HG02798 (cell line): ENCODE data around the gene NDRG2.
"Not testable (repeated sequence)": the region's sequence is repeated elsewhere in the genome, so short reads cannot be mapped to it uniquely, and the experiment has no call there.

ENCODE experiments used
- ATAC-seq: cut with Tn5 transposase; IDR thresholded peaks from one replicate; pipeline ENCODE4 v1.9.1; 2021; ENCODE audit warnings: mild to moderate bottlenecking; ENCODE audit not compliant: unreplicated experiment, poor library complexity

The NDRG2 gene

DNA sequence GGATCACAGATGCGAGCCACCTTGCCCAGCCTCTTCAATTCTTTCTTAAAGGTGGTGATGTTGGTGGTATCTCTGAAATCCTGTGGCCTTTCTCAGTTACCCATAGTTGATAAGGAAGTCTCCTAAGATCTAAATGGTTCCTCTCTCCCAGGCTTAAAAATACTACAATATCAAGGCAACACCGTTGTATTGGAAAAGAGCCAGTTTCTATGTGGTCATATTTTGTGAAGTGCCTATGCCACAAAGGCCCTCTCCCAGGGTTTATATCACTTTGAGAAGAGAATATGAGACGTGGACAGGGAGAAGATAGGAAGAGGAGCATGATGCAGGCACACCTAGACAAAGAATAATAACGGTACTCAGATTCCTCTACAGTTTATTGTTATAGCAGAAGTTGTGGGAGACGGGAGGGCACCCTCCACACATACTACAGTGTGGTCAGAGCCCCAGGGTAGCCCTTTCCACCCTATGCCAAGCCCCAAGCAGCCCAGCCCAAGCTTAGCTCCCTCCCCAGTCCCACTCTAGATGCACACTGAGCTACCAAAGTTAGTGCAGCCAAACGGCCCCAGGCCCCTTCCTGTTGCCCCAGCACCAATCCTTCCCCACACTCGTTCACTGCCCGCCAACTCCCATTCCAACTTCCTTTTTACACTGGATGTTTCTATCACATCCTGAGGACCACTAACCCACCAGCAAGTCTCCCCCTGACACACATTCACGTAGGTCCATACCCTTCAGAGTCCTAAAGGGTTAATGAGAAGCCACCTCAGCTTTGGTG, 8.3 kb downstream of the NDRG2 start:
- no peak for ATAC-seq

DNA sequence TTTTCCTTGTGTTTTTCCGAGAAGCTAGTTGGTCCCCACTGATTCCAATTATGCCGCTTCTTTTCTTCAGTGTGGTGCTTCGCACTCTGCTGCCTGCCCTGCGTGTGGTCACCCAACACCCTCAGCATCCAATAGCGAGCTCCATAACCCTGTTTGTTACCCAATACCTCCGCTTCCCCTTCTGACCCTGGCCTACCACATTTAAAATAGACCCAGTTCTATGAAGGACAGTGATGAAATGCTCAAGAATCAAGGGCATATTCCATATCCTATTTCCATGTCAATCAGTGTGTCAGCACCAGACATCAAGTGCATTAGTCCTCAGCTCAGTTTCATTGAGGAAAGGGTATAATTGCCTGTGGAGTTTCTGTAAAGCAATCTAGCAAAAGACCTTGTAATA, 9.5 kb downstream of the NDRG2 start:
- ATAC-seq, result no peak

DNA sequence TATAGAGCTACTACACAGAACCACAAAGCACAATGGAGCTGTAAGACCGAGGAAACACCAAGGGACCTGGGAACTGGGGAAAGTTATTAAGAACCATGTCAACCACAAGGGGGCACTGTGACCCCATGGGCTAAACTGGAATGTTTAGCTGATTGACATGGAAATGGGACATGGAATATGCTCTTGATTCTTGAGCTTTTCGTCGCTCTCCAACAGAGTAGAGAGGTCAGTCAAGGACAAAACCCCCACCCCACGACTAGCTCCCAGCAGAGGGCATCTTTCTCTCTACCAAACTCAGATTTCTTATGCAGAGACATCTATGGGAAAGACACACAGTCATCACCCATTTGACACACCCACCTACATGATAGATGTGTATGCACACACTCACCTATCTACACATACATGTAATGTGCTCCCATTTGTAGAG, 10.1 kb downstream of the NDRG2 start:
- no peak for ATAC-seq

DNA sequence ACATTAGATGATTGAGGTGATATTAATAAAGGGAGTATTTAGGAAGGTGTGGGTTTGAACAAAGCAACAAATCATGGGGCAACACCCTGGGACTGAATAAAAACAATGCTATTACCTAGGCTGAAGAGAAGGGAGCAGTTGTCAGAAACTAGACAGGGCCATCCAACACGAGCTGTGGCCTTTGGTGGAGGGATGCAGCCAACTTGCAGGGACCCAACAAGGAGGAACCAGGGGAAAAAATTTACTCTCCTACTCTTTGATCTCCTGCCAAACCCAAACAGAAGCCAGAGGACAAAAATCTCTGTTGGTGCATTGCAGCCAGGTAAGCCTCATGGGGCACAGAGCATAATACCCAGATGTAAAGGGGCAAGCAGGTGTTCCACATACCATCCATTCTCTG, 13.7 kb downstream of the NDRG2 start:
- ATAC-seq, result no peak

DNA sequence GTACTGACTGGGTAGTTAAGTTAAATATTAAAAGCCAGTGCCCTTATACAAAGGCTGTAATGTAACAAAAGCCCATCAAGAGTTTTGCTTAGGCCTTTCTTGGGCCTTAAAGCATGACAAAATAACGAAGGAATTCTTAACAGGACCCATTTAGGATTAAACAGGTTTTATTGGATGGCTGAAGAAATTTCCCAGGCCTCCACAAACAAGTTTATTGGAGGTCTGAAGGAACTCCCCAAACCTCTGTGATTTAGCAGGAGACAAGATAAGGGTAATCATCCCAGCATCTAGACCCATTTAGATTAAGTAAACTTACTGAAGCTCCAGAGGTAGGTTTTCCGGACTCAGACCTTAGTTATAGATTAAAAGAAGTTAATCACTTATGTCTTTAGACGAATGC, 15.1 kb downstream of the NDRG2 start:
- ATAC-seq, result not testable (repeated sequence)

DNA sequence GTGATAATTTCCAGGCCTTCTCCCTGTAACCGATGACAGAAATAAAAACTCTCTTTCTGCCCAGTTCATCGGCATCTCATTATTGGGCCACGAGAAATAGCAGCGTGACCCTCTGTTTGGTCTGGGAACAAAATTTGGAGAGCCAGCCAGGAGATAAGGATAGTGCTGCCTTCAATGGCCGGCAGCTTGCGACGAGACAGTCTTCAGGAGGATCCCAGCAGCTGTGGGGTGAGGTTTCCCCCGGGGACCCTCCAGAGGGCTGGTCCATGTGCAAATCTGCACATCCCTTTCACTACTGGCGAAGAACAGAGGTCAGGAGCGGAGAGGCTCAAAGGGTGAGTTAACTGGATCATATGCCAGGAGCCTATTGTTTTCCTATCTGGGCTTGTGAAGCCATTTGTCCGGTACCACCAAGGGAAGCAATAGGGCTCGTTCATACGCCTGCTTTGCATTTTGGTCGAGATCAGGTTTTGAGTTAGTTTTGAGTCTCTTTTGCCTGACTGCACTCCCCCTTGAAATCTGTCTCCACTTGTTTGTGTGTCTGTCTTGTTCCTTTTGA, 21.0 kb downstream of the NDRG2 start:
- ATAC-seq, result no peak

DNA sequence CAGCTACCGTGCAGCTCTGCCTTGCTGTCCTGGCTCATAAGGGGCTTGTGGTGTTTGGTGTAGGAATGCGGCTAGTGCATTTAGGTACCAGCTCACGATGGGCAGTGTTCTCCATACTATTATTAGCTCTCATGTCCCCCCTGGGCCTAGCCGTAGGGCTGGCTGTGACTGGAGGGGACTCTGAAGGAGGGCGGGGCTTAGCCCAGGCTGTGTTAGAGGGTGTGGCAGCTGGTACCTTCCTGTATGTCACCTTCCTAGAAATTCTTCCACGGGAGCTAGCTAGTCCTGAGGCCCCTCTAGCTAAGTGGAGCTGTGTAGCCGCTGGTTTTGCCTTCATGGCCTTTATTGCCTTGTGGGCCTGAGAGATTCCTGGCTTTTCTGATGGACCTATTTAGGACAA, 23.6 kb downstream of the NDRG2 start:
- no peak for ATAC-seq

DNA sequence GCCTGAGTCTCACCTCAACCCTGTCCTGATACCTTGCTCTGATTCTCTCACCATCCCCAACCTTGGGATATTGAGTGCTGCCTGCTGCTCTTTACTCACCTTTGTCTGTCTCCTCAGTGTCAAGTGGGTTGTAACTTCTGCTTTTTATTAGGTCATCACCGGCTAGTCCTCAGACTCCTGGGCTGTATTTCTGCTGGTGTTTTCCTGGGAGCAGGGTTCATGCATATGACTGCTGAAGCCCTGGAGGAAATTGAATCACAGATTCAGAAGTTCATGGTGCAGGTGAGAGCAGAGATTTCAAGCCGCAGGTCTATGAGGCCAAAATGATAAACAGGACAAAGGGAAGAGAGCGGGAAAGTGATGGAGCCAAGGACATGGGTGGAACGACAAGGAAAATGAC, 25.3 kb downstream of the NDRG2 start:
- no peak for ATAC-seq

DNA sequence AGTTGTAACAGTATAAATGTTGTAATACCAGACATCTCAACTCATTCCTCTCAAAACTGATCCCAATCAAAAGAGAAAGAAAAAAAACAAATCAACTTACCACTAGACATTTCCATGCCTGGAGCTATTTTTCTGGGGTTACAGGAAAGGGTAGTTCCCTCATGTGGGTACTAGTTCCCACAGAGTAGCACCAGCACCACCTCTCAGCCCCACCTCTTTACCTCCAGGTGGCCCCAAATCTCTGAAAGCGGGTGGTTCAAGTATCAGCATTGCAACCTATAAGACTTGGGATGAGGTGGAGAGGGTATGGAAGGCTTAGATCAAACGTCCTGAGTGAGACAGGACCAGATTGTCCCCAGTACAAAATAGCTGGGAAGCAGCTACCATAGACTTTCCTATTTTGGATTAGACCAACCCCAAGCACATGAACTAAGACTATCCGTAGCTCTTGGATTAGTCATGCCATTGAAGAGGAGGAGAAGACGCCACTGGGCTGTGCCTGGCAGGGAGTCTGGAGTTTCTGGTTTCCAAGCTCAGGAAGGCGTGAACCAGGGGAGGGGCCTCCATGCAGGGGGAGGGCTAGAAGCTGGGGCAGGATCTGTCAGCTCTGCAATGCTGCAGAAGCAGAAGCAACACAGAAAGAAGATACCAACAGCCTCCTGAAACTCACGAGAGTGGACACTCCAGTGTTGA, 26.0 kb downstream of the NDRG2 start, which contains the start of gene SLC39A2:
SLC39A2 (plus strand) TSS at position 620 of the 693 bp plus-strand sequence. CDS start 154 bp downstream, outside the sequence.
- ATAC-seq, result no peak

DNA sequence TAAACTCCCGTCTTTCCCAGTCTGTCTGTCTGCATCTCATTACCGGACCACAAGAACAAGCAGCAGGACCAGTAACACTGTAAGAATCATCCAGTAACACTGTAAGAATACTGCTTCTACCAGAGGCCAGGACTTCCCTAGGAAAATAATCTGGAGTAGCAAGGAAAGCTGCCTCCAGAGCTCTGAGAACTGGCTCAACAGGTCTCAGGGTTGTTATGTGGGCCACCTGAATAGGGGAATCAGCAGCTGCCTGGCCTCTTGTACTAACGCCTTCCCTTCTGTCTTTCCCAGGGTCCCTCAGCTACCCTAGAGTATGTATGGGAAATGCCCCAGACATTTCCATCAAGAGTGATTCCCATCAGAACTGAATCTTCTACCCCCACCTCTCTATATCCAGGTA, 26.7 kb downstream of the NDRG2 start:
- no peak for ATAC-seq

DNA sequence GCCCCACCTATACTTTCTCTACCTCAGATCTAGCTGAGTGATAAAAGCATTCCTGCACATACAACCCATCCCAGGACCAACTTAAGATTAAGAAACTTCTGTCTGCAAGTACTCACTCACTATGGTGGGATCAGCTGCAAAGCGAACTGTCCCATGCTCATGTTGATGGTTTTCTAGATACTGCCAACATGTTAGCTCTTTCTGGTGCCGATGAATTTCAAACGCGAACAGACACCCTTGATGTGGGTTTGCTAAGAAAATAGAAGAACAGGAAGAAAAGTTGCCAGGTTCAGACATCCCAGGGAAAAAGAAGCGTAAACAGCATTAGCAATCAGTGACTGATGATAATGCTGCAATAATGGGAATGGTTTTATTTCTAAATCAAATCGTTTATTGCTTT, 27.3 kb downstream of the NDRG2 start:
- no peak for ATAC-seq

DNA sequence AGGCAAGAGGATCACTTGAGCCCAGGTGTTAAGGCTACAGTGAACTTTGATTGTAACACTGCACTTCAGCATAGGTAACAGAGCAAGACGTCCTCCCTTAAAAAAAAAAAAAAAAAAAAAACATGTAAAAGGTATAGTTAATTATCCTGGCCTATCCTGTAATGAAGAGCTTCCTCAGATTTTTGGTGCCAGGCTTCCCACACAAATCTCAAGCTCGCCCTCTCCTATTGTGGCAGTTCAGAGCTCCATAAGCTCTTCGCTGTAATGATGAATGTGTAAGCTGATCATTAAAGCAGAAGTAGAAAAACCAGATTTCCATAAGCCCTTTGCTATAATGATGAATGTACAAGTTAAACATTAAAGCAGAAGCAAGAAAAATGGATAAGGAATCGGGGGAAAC, 27.7 kb downstream of the NDRG2 start:
- ATAC-seq, result no peak

DNA sequence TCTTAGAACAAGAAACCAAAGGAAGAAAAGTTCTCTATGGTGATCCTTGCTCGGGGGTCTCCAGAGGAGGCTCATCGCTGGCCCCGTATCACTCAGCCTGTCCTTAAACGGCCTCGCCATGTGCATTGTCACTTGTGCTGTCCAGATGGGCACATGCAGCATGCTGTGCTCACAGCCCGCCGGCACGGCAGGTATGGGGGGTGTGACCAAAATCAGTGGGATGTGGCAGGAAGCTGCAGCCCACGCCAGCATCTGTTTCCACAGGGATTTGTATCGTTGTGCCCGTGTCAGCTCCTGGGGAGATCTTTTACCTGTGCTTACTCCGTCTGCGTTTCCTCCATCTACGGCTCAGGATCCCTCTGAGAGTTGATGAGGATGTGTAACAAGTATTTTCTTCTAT, 28.3 kb downstream of the NDRG2 start:
- no peak for ATAC-seq

DNA sequence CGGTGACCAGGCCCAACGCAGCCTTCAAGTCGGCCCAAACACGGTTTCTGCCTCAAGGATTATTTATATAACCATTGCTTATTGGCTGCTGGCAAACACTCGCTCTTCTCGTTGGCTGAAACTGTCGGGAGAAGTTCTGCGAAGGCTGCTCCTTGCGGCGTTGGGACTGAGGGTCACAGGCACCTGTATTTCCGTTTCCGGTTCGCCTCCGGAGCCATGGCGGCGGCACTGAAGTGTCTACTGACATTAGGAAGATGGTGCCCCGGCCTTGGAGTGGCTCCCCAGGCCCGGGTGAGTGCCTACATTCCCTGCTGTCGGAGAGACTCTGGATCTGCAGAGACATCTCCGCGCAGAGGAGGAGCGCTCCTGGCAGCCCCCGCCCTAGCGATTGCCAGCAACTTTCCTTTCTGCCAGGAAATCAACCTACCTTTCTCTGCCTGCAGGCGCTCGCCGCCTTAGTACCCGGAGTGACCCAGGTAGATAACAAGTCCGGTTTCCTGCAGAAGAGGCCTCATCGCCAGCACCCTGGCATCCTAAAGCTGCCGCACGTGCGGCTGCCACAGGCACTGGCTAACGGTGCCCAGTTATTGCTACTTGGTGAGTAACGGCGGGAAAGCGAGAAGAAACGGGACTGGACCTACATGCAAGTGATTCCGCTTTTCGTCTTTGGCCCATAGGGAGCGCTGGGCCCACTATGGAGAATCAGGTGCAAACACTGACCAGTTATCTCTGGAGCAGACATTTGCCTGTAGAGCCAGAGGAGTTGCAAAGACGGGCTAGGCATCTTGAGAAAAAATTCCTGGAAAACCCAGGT, 34.9 kb downstream of the NDRG2 start, which contains the start of gene METTL17:
METTL17 (plus strand) TSS at position 194 of the 814 bp plus-strand sequence; CDS start at position 217, 23 bp downstream.
- peak; percentile 98 for ATAC-seq

DNA sequence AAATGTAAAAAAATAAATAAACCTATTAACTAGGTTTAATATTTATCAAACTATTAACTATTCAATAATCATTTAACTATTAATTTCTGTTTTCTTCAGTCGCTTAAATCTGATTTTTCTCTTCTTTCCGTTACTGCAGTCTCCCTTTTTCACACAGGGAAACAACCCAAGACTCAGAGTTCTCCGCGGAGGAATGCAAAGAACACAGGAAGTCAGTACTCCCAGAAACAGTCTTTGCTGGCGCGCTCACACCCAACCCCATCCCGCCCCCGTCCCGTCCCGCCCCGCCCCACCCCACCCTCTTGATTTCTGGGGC, 35.4 kb downstream of the NDRG2 start:
- no peak for ATAC-seq

DNA sequence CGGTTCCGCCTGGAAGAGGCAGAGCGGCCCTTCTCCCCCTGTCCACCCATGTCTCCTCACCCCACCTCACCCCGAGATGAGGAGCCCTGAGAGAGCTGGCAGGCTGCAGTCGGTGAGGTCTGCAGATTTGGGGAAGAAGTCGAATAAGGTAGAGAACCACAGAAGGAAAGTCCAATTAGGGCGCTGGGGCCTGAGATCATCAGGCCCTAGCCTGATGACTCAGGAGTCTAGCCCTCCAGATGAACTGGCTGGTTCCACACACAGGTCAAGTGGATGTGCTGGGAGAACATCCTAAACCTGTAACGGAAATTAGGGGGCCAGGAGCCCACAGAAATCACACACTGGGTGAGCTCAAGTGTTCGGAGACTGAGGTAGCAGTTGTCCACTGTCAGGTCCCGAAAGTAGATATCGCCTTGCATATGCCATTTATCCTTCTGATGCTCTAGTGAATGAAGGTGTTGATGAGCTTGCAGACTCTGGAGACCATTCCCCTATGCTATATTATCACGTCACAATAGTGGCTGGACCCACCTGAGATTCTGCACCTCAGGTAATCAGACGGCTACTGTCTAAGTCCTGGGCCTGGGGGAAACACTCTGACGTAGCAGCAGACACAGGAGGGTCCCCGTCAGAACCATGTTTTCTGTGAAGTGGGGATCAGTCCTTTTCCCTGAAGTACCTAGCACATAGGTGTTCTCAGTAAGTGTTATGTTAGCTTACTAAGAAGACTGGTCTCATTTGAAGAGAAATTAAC, 36.0 kb downstream of the NDRG2 start:
- ATAC-seq, result no peak

DNA sequence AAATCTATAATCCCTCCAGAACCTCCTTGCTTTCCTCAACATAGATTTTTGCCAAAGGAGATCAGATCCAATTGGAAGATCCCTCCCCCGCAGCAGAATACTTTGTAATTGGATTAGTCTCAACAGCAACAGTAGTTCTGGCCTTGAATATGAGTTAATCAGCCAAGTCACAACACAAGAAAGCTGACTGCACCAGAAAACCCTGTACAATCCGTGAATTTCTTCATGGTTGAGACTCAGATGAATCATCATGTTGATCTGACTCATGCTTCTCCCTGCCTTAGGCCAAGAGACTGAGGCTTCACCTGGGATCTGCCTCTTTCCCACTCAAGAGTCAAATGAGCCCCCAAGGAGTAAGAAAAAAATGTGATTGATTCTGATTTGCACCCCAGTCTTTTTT, 38.0 kb downstream of the NDRG2 start:
- ATAC-seq, result no peak

DNA sequence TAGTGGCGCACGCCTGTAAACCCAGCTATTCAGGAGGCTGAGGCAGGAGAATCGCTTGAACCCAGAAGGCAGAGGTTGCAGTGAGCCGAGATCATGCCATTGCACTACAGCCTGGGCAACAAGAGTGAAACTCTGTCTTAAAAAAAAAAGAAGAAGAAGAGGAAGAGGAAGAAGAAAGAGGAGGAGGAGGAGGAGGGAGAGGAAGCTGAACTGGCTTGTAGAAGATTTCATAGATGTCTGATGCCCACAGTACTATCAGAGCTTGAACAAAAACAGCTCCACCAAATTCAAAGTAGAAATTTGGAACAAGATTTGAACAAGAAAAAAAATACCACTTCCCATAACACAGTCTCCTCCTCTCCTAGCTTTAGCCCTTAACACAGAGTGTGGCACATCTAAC, 39.2 kb downstream of the NDRG2 start:
- ATAC-seq, result not testable (repeated sequence)

DNA sequence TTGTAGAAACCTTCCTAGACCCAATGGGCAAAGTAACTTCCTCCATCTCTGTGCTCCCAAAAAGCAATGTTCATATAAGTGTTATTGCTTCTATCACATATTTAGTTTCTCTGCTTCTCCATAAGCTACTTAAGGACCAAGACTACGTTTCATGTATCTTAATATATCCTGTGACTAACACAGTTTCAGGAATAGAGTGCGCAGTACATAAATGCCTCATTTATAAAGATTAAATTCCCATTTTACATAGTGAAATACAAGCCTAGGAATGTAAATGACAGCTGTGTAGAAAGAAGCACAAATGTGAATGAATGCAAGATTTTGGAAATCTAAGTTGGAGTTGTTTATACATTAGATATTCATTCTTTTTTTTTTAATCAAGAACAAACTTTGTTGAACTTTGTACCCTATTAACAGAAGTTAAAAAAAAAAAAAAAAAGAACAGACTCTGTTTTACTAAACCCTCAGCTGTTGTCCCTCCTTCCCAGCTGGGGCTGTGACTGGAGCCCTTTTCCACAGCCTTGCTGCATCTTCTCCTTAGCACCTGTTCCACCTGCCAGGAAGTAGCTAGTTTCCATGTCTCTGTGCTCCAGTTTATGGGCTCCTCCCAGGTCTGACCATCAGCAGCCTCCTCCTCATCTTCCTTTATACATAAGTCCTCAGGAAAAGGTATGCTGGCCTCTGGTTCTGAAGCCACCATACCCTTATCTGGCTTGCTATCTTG, 42.1 kb downstream of the NDRG2 start:
- no peak for ATAC-seq
